Middle frontal gyrus (tissue), 1 donor: Measurements from ENCODE around the gene PCSK6.

Experiments used
- DNase-seq: peaks from one replicate; pipeline ENCODE4 v3.0.0-alpha.2; 2015; ENCODE audit warnings: low spot score; ENCODE audit errors: extremely low spot score

The PCSK6 gene

GRCh38 chr15:101280007-101280406, 209.5 kb downstream of the PCSK6 start:
- no peak for DNase-seq

- no peak for DNase-seq
Measured at GRCh38 chr15:101277943-101278564, 211.5 kb downstream of the PCSK6 start.

GRCh38 chr15:101277038-101277822, 212.3 kb downstream of the PCSK6 start, which contains the start of gene SELENOS:
TSS of gene SELENOS (minus strand) at chr15:101277485. CDS start at chr15:101277417, 68 bp downstream.
- peak; percentile 80 for DNase-seq

GRCh38 chr15:101276501-101277037, 212.9 kb downstream of the PCSK6 start:
- DNase-seq: no peak

GRCh38 chr15:101275018-101275417, 214.5 kb downstream of the PCSK6 start:
- DNase-seq: no peak

GRCh38 chr15:101273534-101273933, 216.0 kb downstream of the PCSK6 start:
- no peak for DNase-seq

GRCh38 chr15:101272584-101272983, 216.9 kb downstream of the PCSK6 start:
- no peak for DNase-seq

- no peak for DNase-seq
Measured at GRCh38 chr15:101269479-101270223, 219.9 kb downstream of the PCSK6 start.

GRCh38 chr15:101267320-101268104, 222.0 kb downstream of the PCSK6 start:
- DNase-seq: peak; percentile 41

- DNase-seq: no peak
Measured at GRCh38 chr15:101266787-101267186, 222.7 kb downstream of the PCSK6 start.

GRCh38 chr15:101266034-101266433, 223.5 kb downstream of the PCSK6 start:
- DNase-seq: no peak

GRCh38 chr15:101264911-101265641, 224.4 kb downstream of the PCSK6 start:
- DNase-seq: no peak

- no peak for DNase-seq
Measured at GRCh38 chr15:101264011-101264410, 225.5 kb downstream of the PCSK6 start.

- no peak for DNase-seq
Measured at GRCh38 chr15:101262551-101262950, 227.0 kb downstream of the PCSK6 start.

GRCh38 chr15:101258238-101259144, 231.0 kb downstream of the PCSK6 start:
- peak; percentile 61 for DNase-seq

GRCh38 chr15:101256757-101257156, 232.8 kb downstream of the PCSK6 start:
- DNase-seq: no peak

- no peak for DNase-seq
Measured at GRCh38 chr15:101255615-101256241, 233.8 kb downstream of the PCSK6 start.

- DNase-seq: no peak
Measured at GRCh38 chr15:101255051-101255395, 234.5 kb downstream of the PCSK6 start.
